Measurements from ENCODE around the gene FZD1. TPM values are rescaled to one million over a fixed set of nuclear protein-coding genes. Genes with fewer than 3 reads are reported as not detected.

The FZD1 gene
- 1.4 TPM in 2 replicates for total RNA-seq (2014; rRNA removed; shearing (Covaris generic))
- 0.34 and 0.42 TPM in 2 replicates for polyA plus RNA-seq (2016; fragmentation: Nextera tagmentation; extraction: Ambion mirVana)
- long read RNA-seq = 0 reads

DNA sequence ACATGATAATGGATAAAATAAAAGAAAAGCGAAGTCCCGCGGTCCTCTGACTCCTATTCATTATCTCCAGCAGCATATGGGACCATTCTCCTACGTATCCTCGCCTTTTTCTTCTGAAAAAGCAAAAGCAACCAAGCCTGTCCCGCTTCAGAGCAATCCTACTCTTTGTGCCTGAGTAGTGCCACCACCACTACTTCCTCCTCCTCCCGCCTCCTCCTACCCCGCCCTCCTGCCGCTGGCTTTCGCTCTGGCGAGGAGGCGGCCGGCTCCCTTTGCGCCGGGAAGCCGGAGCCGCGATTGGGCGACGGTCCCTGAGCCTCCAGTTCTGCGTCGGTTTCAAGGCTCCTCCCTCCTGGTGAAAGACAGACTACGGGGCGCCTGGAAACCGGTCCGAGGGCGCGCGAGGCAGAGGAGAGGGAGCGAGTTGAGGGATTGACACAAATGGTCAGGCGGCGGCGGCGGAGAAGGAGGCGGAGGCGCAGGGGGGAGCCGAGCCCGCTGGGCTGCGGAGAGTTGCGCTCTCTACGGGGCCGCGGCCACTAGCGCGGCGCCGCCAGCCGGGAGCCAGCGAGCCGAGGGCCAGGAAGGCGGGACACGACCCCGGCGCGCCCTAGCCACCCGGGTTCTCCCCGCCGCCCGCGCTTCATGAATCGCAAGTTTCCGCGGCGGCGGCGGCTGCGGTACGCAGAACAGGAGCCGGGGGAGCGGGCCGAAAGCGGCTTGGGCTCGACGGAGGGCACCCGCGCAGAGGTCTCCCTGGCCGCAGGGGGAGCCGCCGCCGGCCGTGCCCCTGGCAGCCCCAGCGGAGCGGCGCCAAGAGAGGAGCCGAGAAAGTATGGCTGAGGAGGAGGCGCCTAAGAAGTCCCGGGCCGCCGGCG, at the start of gene FZD1:
Gene FZD1 (plus strand): TSS at position 388 of the 878 bp plus-strand sequence. CDS start 448 bp downstream, at position 836.
- DNase-seq (ENCODE audit: low spot score) (peak; percentile 98), ATAC-seq (peak; percentile 79)
- Histone ChIP-seq H3K27me3 (ENCODE audit: insufficient read depth) (peaks cover 93% of the 10 kb centered on the region), H3K4me2 (peak within 1 kb of the TSS; percentile 99), H3F3A (replicated peaks; ENCODE audit: low read depth) (no peaks in the 10 kb centered on the region; the same call in 1 of the 2 replicates), H3K9me2 (ENCODE audit: insufficient read depth) (no peaks in the 10 kb centered on the region), H3K27ac (ENCODE audit: low read depth) (no peak within 1 kb of the TSS), H4K20me1 (replicated peaks; ENCODE audit: insufficient read depth) (peaks cover 10% of the 10 kb centered on the region; the same call in 1 of the 2 replicates), H3K4me3 (peak within 1 kb of the TSS; percentile 77), H3K4me1 (ENCODE audit: insufficient read depth) (peaks cover 34% of the 10 kb centered on the region), H2AFZ (peak within 1 kb of the TSS; percentile 98), H3K79me2 (replicated peaks; ENCODE audit: insufficient read depth) (no peaks in the 10 kb centered on the region), H3K36me3 (ENCODE audit: insufficient read depth) (no peaks in the 10 kb centered on the region)
- Mint-ChIP-seq H3K27me3 (ENCODE audit: insufficient read depth, low read depth, poor library complexity) (peaks cover 67% of the 10 kb centered on the region), H3K9me3 (peaks cover 3% of the 10 kb centered on the region; the same call in 1 of the 3 replicates), H3K4me1 (peaks cover 24% of the 10 kb centered on the region), H3K36me3 (ENCODE audit: low read depth) (no peaks in the 10 kb centered on the region), H3K4me3 (peak within 1 kb of the TSS; percentile 82), H3K27ac (no peak within 1 kb of the TSS)
- TF ChIP-seq ZNF331 (CRISPR knock-in tag; IDR thresholded peaks at IDR 0.05; ENCODE audit: low read depth) (no peak), EZH2 (IDR thresholded peaks at IDR 0.05; ENCODE audit: low read depth, unreplicated experiment) (peak; percentile 15), POLR2AphosphoS5 (IDR thresholded peaks at IDR 0.05; ENCODE audit: low read depth) (no peak), JUNB (IDR thresholded peaks at IDR 0.05; ENCODE audit: unreplicated experiment) (peak; percentile 99), CREB1 (CRISPR knock-in tag; IDR thresholded peaks at IDR 0.05; ENCODE audit: low read depth) (peak; percentile 60; the same call in 1 of the 2 replicates)

DNA sequence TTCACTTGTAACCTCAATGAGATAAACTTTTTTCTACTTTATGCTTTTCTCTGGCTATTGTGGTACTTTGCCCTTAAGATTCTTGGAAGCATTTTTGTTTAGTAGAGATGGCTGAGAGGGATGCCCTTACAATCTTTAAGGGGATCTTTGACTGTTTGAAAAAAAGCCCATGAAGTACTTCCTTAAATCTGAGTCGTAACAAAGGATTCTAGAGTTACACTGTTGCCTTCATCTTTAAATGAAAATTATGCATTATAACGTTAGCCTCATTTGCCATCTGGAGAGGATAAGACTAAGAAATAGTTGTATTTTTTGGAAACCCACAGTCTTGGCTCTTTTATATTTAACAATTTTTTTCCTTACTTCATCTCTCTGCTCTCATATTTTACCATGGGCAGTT, 37.8 kb upstream of the FZD1 start:
- Histone ChIP-seq H3K27me3 (ENCODE audit: insufficient read depth) (no peaks in the 10 kb centered on the region), H4K20me1 (replicated peaks; ENCODE audit: insufficient read depth) (no peaks in the 10 kb centered on the region), H3K79me2 (replicated peaks; ENCODE audit: insufficient read depth) (no peaks in the 10 kb centered on the region), H3K4me2 (no peak overlapping the region), H3K27ac (ENCODE audit: low read depth) (no peak overlapping the region), H3F3A (replicated peaks; ENCODE audit: low read depth) (no peaks in the 10 kb centered on the region), H3K36me3 (ENCODE audit: insufficient read depth) (no peaks in the 10 kb centered on the region), H3K9me2 (ENCODE audit: insufficient read depth) (peaks cover 5% of the 10 kb centered on the region; the same call in 1 of the 2 replicates), H3K4me3 (no peak overlapping the region), H2AFZ (no peak overlapping the region), H3K4me1 (ENCODE audit: insufficient read depth) (no peaks in the 10 kb centered on the region)
- H3K4me3 Mint-ChIP-seq = no peak overlapping the region
- H3K27ac Mint-ChIP-seq = no peak overlapping the region
- H3K4me1 Mint-ChIP-seq = peaks cover 6% of the 10 kb centered on the region; the same call in 2 of the 3 replicates
- DNase-seq (ENCODE audit: low spot score) (no peak), ATAC-seq (no peak)
- H3K27me3 Mint-ChIP-seq (ENCODE audit: insufficient read depth, low read depth, poor library complexity) = no peaks in the 10 kb centered on the region
- H3K36me3 Mint-ChIP-seq (ENCODE audit: low read depth) = no peaks in the 10 kb centered on the region; the same call in 2 of the 3 replicates
- H3K9me3 Mint-ChIP-seq = peaks cover 8% of the 10 kb centered on the region; the same call in 2 of the 3 replicates
- TF ChIP-seq, protein P1, sequence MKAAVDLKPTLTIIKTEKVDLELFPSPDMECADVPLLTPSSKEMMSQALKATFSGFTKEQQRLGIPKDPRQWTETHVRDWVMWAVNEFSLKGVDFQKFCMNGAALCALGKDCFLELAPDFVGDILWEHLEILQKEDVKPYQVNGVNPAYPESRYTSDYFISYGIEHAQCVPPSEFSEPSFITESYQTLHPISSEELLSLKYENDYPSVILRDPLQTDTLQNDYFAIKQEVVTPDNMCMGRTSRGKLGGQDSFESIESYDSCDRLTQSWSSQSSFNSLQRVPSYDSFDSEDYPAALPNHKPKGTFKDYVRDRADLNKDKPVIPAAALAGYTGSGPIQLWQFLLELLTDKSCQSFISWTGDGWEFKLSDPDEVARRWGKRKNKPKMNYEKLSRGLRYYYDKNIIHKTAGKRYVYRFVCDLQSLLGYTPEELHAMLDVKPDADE (IDR thresholded peaks at IDR 0.05) = no peak
- TF ChIP-seq CREB1 (CRISPR knock-in tag; IDR thresholded peaks at IDR 0.05; ENCODE audit: low read depth) = no peak
- TF ChIP-seq EZH2phosphoT487 (IDR thresholded peaks at IDR 0.05; ENCODE audit: unreplicated experiment) = no peak
- TF ChIP-seq, protein P2, sequence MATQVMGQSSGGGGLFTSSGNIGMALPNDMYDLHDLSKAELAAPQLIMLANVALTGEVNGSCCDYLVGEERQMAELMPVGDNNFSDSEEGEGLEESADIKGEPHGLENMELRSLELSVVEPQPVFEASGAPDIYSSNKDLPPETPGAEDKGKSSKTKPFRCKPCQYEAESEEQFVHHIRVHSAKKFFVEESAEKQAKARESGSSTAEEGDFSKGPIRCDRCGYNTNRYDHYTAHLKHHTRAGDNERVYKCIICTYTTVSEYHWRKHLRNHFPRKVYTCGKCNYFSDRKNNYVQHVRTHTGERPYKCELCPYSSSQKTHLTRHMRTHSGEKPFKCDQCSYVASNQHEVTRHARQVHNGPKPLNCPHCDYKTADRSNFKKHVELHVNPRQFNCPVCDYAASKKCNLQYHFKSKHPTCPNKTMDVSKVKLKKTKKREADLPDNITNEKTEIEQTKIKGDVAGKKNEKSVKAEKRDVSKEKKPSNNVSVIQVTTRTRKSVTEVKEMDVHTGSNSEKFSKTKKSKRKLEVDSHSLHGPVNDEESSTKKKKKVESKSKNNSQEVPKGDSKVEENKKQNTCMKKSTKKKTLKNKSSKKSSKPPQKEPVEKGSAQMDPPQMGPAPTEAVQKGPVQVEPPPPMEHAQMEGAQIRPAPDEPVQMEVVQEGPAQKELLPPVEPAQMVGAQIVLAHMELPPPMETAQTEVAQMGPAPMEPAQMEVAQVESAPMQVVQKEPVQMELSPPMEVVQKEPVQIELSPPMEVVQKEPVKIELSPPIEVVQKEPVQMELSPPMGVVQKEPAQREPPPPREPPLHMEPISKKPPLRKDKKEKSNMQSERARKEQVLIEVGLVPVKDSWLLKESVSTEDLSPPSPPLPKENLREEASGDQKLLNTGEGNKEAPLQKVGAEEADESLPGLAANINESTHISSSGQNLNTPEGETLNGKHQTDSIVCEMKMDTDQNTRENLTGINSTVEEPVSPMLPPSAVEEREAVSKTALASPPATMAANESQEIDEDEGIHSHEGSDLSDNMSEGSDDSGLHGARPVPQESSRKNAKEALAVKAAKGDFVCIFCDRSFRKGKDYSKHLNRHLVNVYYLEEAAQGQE (IDR thresholded peaks at IDR 0.05; ENCODE audit: unreplicated experiment) = no peak
- no peak for TF ChIP-seq ZNF331 (CRISPR knock-in tag; IDR thresholded peaks at IDR 0.05; ENCODE audit: low read depth)
- no peak for TF ChIP-seq JUNB (IDR thresholded peaks at IDR 0.05; ENCODE audit: unreplicated experiment)
- no peak for TF ChIP-seq STAT1 (IDR thresholded peaks at IDR 0.05; ENCODE audit: unreplicated experiment)
